Pancreas (tissue), 10 donors: Measurements from ENCODE around the gene NT5C3A. TPM values are rescaled to one million over a fixed set of nuclear protein-coding genes. Genes with fewer than 3 reads are reported as not detected.
A peak's percentile ranks its signal among the peaks of the same experiment; 100 is the strongest.

Source experiments
- ATAC-seq, 4 donors: fragments of 200-7000 bp; cut with Tn5 transposase; one replicate each; pipeline versions ENCODE4 v1.8.0 to v1.9.1; 2020; ENCODE audit warnings: mild to moderate bottlenecking in 4 of 4, moderate library complexity in 4 of 4
- DNase-seq, 6 donors: peaks; one replicate each; pipeline ENCODE4 v3.0.0-alpha.2; 2020
- FAIRE-seq: peaks from 2 replicates; lab custom pipeline; 2012; peaks lifted over from hg19 to GRCh38; lab: Jason Lieb, UNC
- H3K27ac ChIP-seq, 4 donors: fragments of 200-600 bp; sonication (generic); 1 replicate in 3 of 4; 2 replicates in 1 of 4; pipeline versions ENCODE4 v1.5.0 to v1.8.0; 2020
- H3K27me3 ChIP-seq, 4 donors: fragments of 200-600 bp; one replicate each; pipeline ENCODE4 v1.8.0; 2021
- H3K36me3 ChIP-seq, 3 donors: fragments of 200-600 bp; sonication (generic) in 1 of 3; one replicate each; pipeline versions ENCODE4 v1.5.0 to v1.8.0; 2020 to 2021
- H3K4me1 ChIP-seq, 3 donors: fragments of 200-600 bp; one replicate each; pipeline ENCODE4 v1.8.0; 2021
- H3K4me3 ChIP-seq, 4 donors: fragments of 200-600 bp; sonication (generic) in 2 of 4; one replicate each; pipeline versions ENCODE4 v1.5.0 to v1.8.0; 2020 to 2021
- H3K9me3 ChIP-seq, 4 donors: fragments of 200-600 bp; one replicate each; pipeline ENCODE4 v1.8.0; 2021
- CTCF ChIP-seq, 4 donors: fragments of 200-600 bp; sonication (generic) in 3 of 4; IDR thresholded peaks; one replicate each; pipeline versions ENCODE4 v1.5.0 to v1.8.0; 2021; ENCODE audit warnings: antibody characterized with exemption in 4 of 4
- whole genome bisulfite sequencing, 2 donors: extraction: QIAGEN DNeasy Blood & Tissue Kit; methylation state at CpG; one replicate each; pipeline ENCODE4 v1.1.7; 2013; 5-methylcytosine and 5-hydroxymethylcytosine counted together
- intact Hi-C, 3 donors: fragments of 100-400 bp; cut with DNase I; formaldehyde crosslinking; loops; one replicate each; pipeline versions ENCODE4 v1.11.1 to v1.14.2; 2022
- polyA plus RNA-seq, 2 donors: library from polyadenylated mRNA; stranded (reverse); fragments of 200-250 nt; gene quantifications; one replicate each; pipeline ENCODE4 v1.2.3, GENCODE V29; 2013
- total RNA-seq, 6 donors: library from RNA; stranded (reverse); fragmentation: NEBNext Ultra II Directional in 4 of 6; extraction: Animal tissue kit (Norgen Biotek cat#: 25700) in 4 of 6; gene quantifications; one replicate each; pipeline versions ENCODE4 v1.2.1 to v1.2.4, GENCODE V29; 2021 to 2023
- donor health status: healthy with polysubstance abuse.
- donor health status: DM: no; HTN: no; CAD: no; lungs with moderate emphysema.
- donor health status: DM: no; HTN: no; CAD: no.
- donor health status: control.
- donor health status: control.
- donor health status: Bipolar disorder and iron deficiency.
- donor health status: DM: yes; HTN: yes; CAD: no.
- donor health status: DM: no; HTN: no; CAD: no.
- donor health status: DM: no; HTN: no; CAD: no.
- donor health status: DM: yes; HTN: yes; CAD: no.

NT5C3A gene
- total and polyA plus RNA-seq, 8 donors = 13.8 to 30.3 (median 24.6) TPM

DNA sequence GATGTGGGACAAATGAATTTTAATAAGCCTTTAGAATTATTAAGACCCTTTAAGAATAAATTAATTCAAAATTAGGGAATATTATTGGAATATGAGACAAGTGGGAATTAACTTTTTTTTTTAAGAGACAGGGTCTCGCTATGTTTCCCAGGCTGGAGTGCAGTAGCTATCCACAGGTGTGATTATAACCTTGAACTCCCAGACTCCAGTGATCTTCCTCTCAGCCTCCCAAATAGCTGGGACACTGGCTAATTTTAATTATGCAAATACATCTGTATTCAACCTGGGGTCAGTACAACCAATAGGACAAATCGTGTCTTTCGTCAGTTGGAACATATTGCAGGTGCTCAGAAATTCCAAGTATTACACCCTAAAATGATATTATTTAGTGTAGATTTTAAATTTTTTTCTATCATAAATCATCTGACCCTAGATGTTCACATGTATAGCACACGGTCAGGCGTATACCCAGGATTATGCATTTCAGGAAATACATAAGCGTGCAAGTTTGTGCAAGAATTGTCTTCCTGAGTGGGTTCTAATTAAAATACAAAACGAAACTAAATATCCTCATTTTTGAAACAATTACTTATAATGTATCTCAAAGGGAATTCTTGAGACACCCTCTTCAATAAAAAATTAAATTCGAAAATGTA is 1.2 kb downstream of the NT5C3A start:
- H3K4me1 ChIP-seq = peaks cover 4 to 16% (median 11%) of the 10 kb centered on the region in 3 donors
- intact Hi-C loops = loop anchor here in 1 of 3 donors (10.0 kb wide), 1 partner anchor 107 kb away; the partner anchor contains the start of gene FKBP9
- H3K36me3 ChIP-seq = no peaks in the 10 kb centered on the region
- ATAC-seq = no peak
- H3K4me3 ChIP-seq = peak overlapping the region; percentile 77 to 98 (median 94)
- no peaks in the 10 kb centered on the region for H3K9me3 ChIP-seq
- no peak for TF ChIP-seq CTCF (IDR thresholded peaks at IDR 0.05)
- H3K27ac ChIP-seq = peak overlapping the region in 1 of 4 donors; percentile 88
- 9 to 13% methylated on average over 8 of the region's 8 CpGs for WGBS, 2 donors
- DNase-seq = no peak
- no peak for FAIRE-seq
- H3K27me3 ChIP-seq = no peaks in the 10 kb centered on the region

- no peak for TF ChIP-seq CTCF (IDR thresholded peaks at IDR 0.05)
- intact Hi-C loops = loop anchor here in 1 of 3 donors (10.0 kb wide), 3 partner anchors 55 to 255 kb away; partner anchors contain the start of gene FKBP9
- Histone ChIP-seq H3K9me3 (no peaks in the 10 kb centered on the region), H3K27me3 (no peaks in the 10 kb centered on the region), H3K36me3 (no peaks in the 10 kb centered on the region), H3K27ac (no peak overlapping the region), H3K4me1 (peaks cover 4 to 22% (median 11%) of the 10 kb centered on the region in 3 donors), H3K4me3 (no peak overlapping the region)
- DNase-seq = no peak
- no peak for ATAC-seq
- no peak for FAIRE-seq
- 42 to 45% methylated on average over 4 of the region's 4 CpGs for WGBS, 2 donors
Observed at GRCh38 chr7:33059635-33060034, 2.9 kb downstream of the NT5C3A start.

DNA sequence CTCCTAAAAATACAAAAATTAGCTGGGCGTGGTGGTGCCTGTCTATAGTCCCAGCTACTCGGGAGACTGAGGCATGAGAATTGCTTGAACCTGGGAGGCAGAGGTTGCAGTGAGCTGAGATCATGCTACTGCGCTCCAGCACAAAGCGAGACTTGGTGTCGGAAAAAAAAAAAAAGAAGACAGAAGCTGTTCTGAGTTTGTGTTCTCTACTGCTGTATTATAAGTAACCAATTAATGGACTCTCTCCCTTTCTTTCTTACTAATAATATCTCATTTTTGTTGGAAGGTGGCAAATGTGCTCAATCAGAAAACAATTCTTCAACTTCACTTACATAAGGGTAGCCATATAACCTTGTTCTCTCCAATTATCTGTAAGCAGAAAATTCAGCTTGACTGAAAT is 7.4 kb downstream of the NT5C3A start:
- Histone ChIP-seq H3K27me3 (no peaks in the 10 kb centered on the region), H3K36me3 (no peaks in the 10 kb centered on the region), H3K4me3 (no peak overlapping the region), H3K9me3 (no peaks in the 10 kb centered on the region), H3K4me1 (peaks cover 0 to 20% (median 8%) of the 10 kb centered on the region in 3 donors), H3K27ac (peak overlapping the region in 1 of 4 donors; percentile 28)
- 71 to 77% methylated on average over 5 of the region's 5 CpGs for WGBS, 2 donors
- FAIRE-seq = no peak
- intact Hi-C loops = loop anchor here in 1 of 3 donors (10.0 kb wide), 2 partner anchors 60 to 250 kb away; no protein-coding TSS in a partner anchor
- DNase-seq = no peak
- ATAC-seq = no peak
- no peak for TF ChIP-seq CTCF (IDR thresholded peaks at IDR 0.05)

GRCh38 chr7:33054261-33054964 is 8.2 kb downstream of the NT5C3A start:
- TF ChIP-seq CTCF (IDR thresholded peaks at IDR 0.05) = no peak
- intact Hi-C loops = loop anchor here in 1 of 3 donors (10.0 kb wide), 2 partner anchors 60 to 250 kb away; no protein-coding TSS in a partner anchor

More at GRCh38 chr7:33054261-33054964, 8.2 kb downstream of the NT5C3A start:
- Histone ChIP-seq H3K4me3 (no peak overlapping the region), H3K27me3 (no peaks in the 10 kb centered on the region), H3K9me3 (no peaks in the 10 kb centered on the region), H3K4me1 (peaks cover 0 to 26% (median 12%) of the 10 kb centered on the region in 3 donors), H3K36me3 (no peaks in the 10 kb centered on the region), H3K27ac (no peak overlapping the region)
- 90 to 93% methylated on average over 2 of the region's 2 CpGs for WGBS, 2 donors
- ATAC-seq (no peak), DNase-seq (no peak), FAIRE-seq (no peak)
